ENCODE results near the gene HJURP.

Gene HJURP

DNA sequence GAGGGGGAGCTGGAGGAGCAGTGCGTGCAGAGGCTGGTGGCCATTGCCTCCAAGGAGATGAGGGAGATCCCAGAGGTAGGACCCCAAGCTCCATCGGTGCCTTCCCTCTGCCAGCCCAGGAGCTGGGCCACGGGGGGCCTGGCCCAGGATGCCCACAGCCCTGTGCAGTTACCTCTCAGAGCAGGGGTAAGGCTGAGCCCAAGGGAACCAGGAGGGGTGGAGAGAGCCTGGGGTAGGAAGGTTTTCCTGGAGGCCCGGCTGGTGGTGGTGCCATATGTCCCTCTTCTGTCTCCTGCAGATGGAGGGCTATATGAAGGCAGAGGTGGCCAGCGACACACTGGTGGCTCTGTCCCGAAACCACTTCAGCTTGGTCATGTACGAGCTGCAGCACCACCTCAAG lies 64.8 kb downstream of the HJURP start:
- no peak for DNase-seq

All from activated CD4-positive, alpha-beta T cell treated with anti-CD3 and anti-CD28 coated beads, Interleukin-10, Interleukin-2, amounts not matched to agents 100 ng/mL and 50 ng/mL, durations not matched to agents 16 hours and 8 hours (primary cell).